Left renal pelvis (tissue), 4 donors: Measurements from ENCODE around the gene UBR4. TPM values are rescaled to one million over a fixed set of nuclear protein-coding genes. Genes with fewer than 3 reads are reported as not detected.

Experiments
- polyA plus RNA-seq, 4 donors: library from polyadenylated mRNA; unstranded; fragments of 120-200 nt; gene quantifications; one replicate each; pipeline ENCODE4 v1.2.1, GENCODE V29; 2013; ENCODE audit not compliant: insufficient read length in 4 of 4

Gene UBR4
- polyA plus RNA-seq, 4 donors = 76.8 to 146 (median 119) TPM

Other genes with a start within 250 kb of the UBR4 start
- 10 to 100 TPM; 39.4 to 53.4 (median 47.1) TPM for gene EMC1, start 41.3 kb upstream of the UBR4 start, polyA plus RNA-seq
- gene MRTO4, start 41.5 kb upstream of the UBR4 start, polyA plus RNA-seq = 10 to 100 TPM; 23.7 to 34.6 (median 27.0) TPM
- gene AKR7A3, start 78.5 kb upstream of the UBR4 start, polyA plus RNA-seq = 1 to 10 TPM in 2 of 4 donors, under 1 TPM in 2; 0.75 to 3.6 (median 1.2) TPM
- 10 to 100 TPM; 53.2 to 96.9 (median 70.5) TPM for gene AKR7A2, start 101.9 kb upstream of the UBR4 start, polyA plus RNA-seq
- 10 to 100 TPM in 3 of 4 donors, 1 to 10 TPM in 1; 8.7 to 19.4 (median 10.7) TPM for gene SLC66A1, start 102.1 kb upstream of the UBR4 start, polyA plus RNA-seq